ENCODE measurements around the gene TEX53.

DNA sequence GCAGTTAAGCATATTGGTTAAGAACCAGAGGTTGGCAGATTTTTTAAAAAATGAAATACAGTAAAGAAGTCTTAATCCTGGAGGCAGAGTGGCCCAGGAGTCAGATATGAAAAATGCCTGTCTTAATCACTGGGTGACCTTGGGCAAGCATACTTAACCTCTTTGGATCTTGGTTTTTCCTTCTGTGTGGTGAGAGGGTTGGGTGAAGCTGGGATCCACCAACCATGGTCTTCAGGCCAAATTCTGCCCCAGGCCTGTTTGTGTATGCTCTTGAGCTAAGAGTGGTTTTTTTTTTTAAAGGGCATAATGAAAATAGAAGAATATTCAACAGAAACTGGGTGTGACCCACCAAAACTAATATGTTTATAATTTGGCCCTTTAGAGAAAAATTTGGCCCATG is 44.4 kb upstream of the TEX53 start:
- no peak for TF ChIP-seq ZNF274 (IDR thresholded peaks at IDR 0.05; ENCODE audit: low read depth, low read length)
- no peak for TF ChIP-seq YY1 (IDR thresholded peaks at IDR 0.05; ENCODE audit: insufficient read depth, insufficient read length)

Data from NT2/D1 (cell line).